Measurements from ENCODE around the gene PRRG1.

GRCh38 chrX:37405956-37406355, 56.8 kb downstream of the PRRG1 start:
- TF ChIP-seq EZH2phosphoT487 (IDR thresholded peaks at IDR 0.05; ENCODE audit: borderline replicate concordance, low read length), result no peak
- no peak for TF ChIP-seq CTCF (conservative IDR thresholded peaks at IDR 0.05; ENCODE audit: low read depth, low read length)

All from PC-3 (cell line).